HG03558 (cell line): ENCODE measurements around the gene AKR1C1.
"Not testable (repeated sequence)": the region's sequence is repeated elsewhere in the genome, so short reads cannot be mapped to it uniquely, and the experiment has no call there.

Experiments
- ATAC-seq: cut with Tn5 transposase; IDR thresholded peaks from one replicate; pipeline ENCODE4 v1.9.1; 2021; ENCODE audit warnings: moderate number of reproducible peaks; ENCODE audit not compliant: unreplicated experiment; ENCODE audit errors: extremely low read depth

AKR1C1 gene

DNA sequence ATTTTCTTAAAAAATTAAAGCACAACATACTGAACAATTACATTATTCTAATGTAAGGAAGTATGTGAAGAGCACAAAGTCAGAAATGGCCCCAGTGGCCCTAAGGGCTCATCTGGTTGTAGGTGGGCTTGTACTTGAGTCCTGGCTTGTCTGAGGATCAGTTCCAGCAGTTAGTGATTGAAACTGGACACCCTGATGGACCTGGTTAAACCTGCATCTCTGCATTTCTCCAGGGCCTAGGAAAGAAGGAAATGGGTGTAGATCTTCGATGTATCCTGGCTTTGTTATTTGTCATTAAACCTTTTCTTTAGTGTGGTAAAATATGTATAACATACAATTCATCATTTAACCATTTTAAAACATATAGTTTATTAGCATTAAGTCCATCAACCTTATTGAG, 50.2 kb downstream of the AKR1C1 start:
- no peak for ATAC-seq

DNA sequence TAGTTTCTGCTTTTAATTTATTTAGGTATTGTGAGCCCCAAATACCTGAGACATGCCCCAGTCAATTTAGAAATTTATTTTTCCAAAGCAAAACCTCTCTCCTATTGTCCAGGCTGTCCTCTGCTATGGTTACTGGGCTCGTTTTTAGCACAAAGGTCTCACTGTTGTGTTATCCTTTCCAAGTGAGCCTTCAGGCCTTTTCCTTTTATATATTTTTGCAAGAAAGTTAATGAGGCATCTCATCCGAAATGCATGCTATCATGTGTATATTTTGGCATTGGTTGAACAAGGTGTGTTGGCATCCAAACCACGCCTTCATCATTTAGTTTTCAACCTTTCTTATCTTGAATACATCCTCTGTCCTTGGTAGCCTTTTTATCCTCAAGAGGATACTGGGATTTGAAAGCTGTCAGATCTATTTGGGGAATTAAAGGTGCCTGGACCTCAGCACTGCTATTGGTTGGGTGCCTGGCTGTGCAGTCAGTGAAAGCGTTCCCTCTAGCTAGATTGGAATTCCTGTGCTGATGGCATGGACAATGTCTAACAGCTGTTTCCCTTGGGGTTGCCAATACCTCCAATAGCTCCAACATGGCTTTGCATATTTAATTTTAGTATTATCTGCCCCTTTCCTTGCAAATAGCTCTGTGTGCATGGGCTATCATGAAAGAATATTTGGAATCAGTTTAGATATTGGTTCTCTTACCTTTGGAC, 51.1 kb downstream of the AKR1C1 start:
- ATAC-seq: not testable (repeated sequence)

GRCh38 chr10:5014936-5015335, 51.7 kb downstream of the AKR1C1 start:
- no peak for ATAC-seq

GRCh38 chr10:5018134-5018533, 54.9 kb downstream of the AKR1C1 start:
- ATAC-seq: no peak

- not testable (repeated sequence) for ATAC-seq
Measured at GRCh38 chr10:5018671-5019277, 55.6 kb downstream of the AKR1C1 start.

DNA sequence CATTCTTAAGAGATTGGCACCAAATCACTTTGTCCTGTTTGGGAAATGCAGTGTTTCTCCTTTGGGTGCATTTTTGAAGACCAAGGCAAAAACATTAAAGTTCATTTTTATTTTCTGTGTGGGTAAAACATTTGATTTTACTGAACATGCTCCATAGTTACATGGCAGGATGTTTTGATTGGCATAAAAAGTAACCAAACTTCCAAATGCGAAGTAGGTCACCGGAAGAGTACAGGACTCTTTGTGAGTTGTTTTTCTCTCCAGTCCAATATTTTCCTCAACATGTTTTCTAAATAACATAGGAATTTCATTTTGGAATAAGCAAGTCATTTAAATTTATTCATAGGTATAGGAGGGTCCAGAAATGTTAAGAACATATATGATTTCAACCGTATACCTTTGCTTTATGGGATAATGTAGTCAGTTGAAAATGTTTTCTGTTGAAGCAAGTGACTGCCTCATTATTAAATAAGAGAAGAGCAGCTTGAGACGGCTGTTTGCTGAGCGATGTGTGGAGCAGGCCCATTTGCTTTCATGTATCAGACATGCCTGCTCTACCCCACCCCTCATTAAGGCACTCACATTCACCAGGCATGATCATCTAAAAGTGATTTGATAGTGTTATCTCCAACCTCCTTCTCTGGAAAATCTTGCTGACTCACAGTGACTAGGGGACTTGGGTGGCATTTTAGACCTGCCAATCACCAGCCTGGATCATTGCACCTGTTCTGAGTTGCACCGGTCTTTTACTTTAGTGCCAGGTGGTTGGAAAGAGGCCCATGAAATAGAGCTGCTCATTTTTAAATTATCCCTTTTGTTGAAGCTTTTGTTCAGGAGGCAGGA, 56.8 kb downstream of the AKR1C1 start:
- ATAC-seq: not testable (repeated sequence)

DNA sequence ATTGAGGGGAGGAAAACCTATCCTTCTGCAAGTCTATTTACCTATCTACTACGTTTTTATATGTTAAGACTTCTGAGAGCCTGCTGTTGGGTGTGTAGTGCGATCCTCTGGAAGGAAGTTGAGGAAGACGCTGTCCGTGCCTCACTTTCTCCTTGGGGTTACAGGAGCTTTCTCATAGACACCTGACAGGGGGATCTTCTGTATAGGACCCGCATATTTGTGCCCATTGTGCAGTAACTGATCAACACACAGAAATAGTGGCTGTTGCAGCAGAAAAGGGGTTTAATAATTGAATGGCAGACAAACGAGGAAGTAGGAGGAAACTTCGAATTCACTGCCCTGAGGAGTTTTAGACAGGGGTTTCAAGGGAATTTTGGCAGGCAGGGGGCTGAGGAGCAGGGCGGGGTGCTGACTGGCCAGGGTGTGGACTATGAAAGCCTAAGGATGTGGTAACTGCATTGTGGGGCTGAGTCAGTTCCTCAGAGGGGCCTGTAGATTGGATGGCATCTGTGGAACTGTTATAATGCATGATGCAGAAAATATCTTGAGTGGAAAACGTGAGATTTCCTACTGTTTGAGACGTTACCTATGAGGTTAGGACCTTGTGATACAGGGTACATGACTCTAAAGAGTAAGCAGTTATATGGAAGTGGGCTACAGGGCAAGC, 58.5 kb downstream of the AKR1C1 start:
- ATAC-seq: not testable (repeated sequence)

- ATAC-seq: no peak
Measured at GRCh38 chr10:5023177-5023805, 60.1 kb downstream of the AKR1C1 start.

- not testable (repeated sequence) for ATAC-seq
Measured at GRCh38 chr10:5025461-5025881, 62.3 kb downstream of the AKR1C1 start.

DNA sequence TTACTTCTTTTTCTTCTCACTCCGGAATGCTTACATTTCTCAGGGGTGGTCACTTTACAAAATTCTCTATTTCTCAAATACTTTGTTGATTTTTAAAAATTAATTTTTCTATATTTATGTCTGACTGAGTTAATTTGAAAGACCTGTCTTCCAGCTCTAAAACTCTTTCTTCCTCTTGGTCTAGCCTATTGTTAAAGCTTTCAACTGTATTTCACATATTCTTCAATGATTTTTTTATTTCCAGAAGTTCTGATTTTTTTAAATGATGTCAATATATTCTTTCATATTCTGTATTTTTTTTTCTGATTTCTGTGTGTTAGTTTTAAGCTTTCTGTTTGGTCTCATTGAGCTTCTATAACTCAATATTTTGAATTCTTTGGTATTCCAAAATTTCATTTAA, 67.8 kb downstream of the AKR1C1 start:
- ATAC-seq: no peak

GRCh38 chr10:5031588-5031987, 68.4 kb downstream of the AKR1C1 start:
- not testable (repeated sequence) for ATAC-seq

- ATAC-seq: not testable (repeated sequence)
Measured at GRCh38 chr10:5032444-5032843, 69.2 kb downstream of the AKR1C1 start.
